GM19467 (cell line): Measurements from ENCODE around the gene SLC14A1.

Experiments
- ATAC-seq: cut with Tn5 transposase; IDR thresholded peaks from one replicate; pipeline ENCODE4 v1.9.1; 2021; ENCODE audit warnings: mild to moderate bottlenecking, moderate library complexity; ENCODE audit not compliant: unreplicated experiment

Gene SLC14A1

DNA sequence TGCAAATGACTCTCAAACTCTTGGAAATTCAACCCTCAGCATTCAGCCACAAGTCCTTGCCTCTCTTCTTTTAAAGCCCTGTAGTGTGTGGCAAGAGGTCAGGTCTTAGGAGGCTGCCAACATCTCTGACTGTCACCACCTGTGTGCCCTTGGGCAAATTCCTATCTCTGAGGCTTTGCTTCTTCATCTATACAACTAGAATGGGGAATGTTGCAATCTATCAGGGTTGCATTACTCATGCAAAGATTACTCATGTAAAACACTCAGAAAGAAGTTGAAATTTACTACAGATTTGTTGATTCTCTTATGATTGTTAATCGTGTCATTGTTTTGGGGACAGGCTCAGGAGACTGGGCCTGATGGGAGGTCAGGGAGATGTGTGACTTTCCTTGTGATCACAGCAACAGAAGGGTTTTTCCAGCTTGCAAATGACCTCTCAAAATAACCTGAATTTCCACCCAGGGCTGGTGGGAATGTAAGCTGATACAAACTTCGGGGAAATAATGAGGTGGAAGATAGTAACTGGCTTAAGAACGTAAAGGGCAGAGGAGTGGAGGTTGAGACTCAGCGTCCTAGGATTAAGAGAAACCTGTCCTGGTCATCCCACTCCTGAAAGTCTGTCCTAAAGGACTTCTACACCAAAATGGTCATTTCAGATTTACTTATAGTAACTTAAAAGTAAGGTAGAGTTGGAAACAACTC, 69.4 kb downstream of the SLC14A1 start:
- no peak for ATAC-seq

DNA sequence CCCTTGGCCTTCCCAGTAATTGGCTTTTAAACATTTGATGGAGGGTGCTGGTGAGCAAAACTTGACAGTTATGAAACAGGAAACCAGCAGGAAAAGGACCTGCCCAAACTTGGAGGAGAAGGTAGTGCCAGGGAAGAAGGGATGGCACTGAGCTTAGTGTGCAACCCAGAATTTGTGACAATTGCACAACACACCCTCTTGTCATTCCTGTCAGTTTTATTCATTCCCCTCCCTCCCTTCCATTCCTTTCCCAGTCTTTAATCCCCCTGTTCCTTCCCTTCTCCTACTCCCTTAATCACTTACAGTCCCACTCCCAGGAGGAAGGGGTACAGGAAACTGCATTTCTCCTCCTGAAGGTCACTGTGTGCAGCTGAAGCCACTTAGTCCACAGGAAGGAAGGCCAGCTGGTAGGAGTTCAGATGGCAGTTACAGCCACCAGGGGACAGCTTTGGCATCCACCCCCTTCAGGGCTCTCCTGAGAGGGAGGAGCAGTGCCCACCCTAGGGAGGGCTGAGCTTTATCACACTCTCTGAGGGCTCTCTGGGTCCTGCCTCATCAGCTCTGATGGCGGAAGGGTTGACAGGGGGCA, 77.5 kb downstream of the SLC14A1 start:
- ATAC-seq = no peak
